Measurements from ENCODE around the gene PBLD.

PBLD gene

DNA sequence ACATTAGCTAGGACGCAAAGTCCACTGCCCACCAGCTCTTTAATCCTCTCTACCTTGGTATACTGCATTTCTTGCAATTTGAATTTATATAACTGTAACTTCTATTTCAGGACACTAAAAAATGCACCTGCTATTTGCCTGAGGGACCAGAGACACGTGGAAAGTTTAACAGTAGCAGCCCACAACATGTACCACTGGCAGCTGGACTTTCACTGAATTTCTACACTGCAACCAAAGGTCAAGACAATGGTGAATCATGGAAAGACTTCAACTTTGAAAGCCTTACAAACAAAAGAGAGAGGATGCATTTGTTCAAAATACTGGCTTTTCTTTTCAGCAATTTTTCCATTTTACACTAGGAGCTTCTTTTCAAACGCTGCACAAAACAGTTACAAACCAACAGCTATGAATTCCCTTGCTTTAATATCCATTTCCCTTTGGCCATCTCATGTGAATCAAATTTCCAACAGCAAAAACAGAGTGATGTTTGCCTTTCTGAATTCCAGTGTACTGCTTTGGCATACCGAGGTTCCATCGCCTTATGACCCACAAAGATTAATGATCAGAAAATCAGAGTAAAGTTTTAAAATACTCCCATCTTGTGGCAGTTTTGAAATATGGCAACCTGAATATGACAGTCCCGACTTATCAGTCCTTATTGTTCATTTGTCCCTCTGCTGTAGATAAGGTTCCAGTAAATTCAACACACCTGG is 30.8 kb downstream of the PBLD start:
- no peaks in the 10 kb centered on the region for H3K9me3 ChIP-seq (ENCODE audit: low read length)
- no peaks in the 10 kb centered on the region for H3K79me2 ChIP-seq (ENCODE audit: insufficient read depth, low read length)
- H4K20me1 ChIP-seq (ENCODE audit: insufficient read depth, low read length): no peaks in the 10 kb centered on the region
- H2AFZ ChIP-seq (ENCODE audit: low read length): no peak overlapping the region
- H3F3A ChIP-seq (ENCODE audit: insufficient read depth, low read length): peaks cover 9% of the 10 kb centered on the region; the same call in 1 of the 2 replicates
- H3K9ac ChIP-seq (ENCODE audit: low read length): peak overlapping the region; percentile 65
- peak overlapping the region; percentile 18 for H3K4me3 ChIP-seq (ENCODE audit: low read depth, low read length, poor library complexity, severe bottlenecking)
- H3K9me2 ChIP-seq (ENCODE audit: low read depth, low read length): no peaks in the 10 kb centered on the region
- TF ChIP-seq, protein P1, sequence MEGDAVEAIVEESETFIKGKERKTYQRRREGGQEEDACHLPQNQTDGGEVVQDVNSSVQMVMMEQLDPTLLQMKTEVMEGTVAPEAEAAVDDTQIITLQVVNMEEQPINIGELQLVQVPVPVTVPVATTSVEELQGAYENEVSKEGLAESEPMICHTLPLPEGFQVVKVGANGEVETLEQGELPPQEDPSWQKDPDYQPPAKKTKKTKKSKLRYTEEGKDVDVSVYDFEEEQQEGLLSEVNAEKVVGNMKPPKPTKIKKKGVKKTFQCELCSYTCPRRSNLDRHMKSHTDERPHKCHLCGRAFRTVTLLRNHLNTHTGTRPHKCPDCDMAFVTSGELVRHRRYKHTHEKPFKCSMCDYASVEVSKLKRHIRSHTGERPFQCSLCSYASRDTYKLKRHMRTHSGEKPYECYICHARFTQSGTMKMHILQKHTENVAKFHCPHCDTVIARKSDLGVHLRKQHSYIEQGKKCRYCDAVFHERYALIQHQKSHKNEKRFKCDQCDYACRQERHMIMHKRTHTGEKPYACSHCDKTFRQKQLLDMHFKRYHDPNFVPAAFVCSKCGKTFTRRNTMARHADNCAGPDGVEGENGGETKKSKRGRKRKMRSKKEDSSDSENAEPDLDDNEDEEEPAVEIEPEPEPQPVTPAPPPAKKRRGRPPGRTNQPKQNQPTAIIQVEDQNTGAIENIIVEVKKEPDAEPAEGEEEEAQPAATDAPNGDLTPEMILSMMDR (IDR thresholded peaks at IDR 0.05; ENCODE audit: low read length): peak; percentile 85
- TF ChIP-seq EZH2 (IDR thresholded peaks at IDR 0.05; ENCODE audit: borderline replicate concordance, low read length): no peak
- H3K36me3 ChIP-seq (ENCODE audit: insufficient read depth, low read length): no peaks in the 10 kb centered on the region
- peak overlapping the region; percentile 59 for H3K4me2 ChIP-seq (ENCODE audit: low read length)
- peaks cover 58% of the 10 kb centered on the region for H3K4me1 ChIP-seq (ENCODE audit: insufficient read depth, low read length, severe bottlenecking)
- peak overlapping the region; percentile 99 for H3K27ac ChIP-seq (ENCODE audit: low read depth, low read length, poor library complexity, severe bottlenecking)
- no peaks in the 10 kb centered on the region for H3K27me3 ChIP-seq (ENCODE audit: insufficient read depth, low read length)

DNA sequence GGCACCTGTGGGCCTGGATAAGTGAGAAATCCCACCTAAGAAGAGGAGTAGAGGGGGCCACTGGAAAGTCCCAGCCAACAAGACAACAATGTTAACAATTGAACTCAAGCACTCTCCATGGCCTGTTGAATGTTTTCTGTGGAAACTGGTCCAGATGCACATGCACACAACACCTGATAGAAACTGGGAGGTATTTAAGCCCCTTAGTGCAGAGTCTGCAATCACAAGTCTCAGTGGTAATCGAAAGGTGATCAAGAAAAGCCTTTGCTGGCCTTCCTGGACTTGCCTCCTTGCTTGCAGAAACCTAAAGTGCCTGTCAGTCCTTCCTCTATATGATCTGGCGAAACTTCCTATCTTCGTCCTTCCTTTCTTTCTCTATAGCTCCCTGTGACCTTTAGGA is 31.4 kb downstream of the PBLD start:
- TF ChIP-seq, protein P1 (IDR thresholded peaks at IDR 0.05; ENCODE audit: low read length): no peak
- no peak for TF ChIP-seq EZH2 (IDR thresholded peaks at IDR 0.05; ENCODE audit: borderline replicate concordance, low read length)
- no peaks in the 10 kb centered on the region for H4K20me1 ChIP-seq (ENCODE audit: insufficient read depth, low read length)
- H3K9me3 ChIP-seq (ENCODE audit: low read length): no peaks in the 10 kb centered on the region
- no peak overlapping the region for H2AFZ ChIP-seq (ENCODE audit: low read length)
- peaks cover 9% of the 10 kb centered on the region; the same call in 1 of the 2 replicates for H3F3A ChIP-seq (ENCODE audit: insufficient read depth, low read length)
- H3K27ac ChIP-seq (ENCODE audit: low read depth, low read length, poor library complexity, severe bottlenecking): peak overlapping the region; percentile 99
- no peaks in the 10 kb centered on the region for H3K9me2 ChIP-seq (ENCODE audit: low read depth, low read length)
- H3K4me3 ChIP-seq (ENCODE audit: low read depth, low read length, poor library complexity, severe bottlenecking): peak overlapping the region; percentile 13
- H3K9ac ChIP-seq (ENCODE audit: low read length): peak overlapping the region; percentile 65
- H3K36me3 ChIP-seq (ENCODE audit: insufficient read depth, low read length): no peaks in the 10 kb centered on the region
- peaks cover 59% of the 10 kb centered on the region for H3K4me1 ChIP-seq (ENCODE audit: insufficient read depth, low read length, severe bottlenecking)
- no peaks in the 10 kb centered on the region for H3K79me2 ChIP-seq (ENCODE audit: insufficient read depth, low read length)
- H3K27me3 ChIP-seq (ENCODE audit: insufficient read depth, low read length): no peaks in the 10 kb centered on the region
- H3K4me2 ChIP-seq (ENCODE audit: low read length): peak overlapping the region; percentile 59

DNA sequence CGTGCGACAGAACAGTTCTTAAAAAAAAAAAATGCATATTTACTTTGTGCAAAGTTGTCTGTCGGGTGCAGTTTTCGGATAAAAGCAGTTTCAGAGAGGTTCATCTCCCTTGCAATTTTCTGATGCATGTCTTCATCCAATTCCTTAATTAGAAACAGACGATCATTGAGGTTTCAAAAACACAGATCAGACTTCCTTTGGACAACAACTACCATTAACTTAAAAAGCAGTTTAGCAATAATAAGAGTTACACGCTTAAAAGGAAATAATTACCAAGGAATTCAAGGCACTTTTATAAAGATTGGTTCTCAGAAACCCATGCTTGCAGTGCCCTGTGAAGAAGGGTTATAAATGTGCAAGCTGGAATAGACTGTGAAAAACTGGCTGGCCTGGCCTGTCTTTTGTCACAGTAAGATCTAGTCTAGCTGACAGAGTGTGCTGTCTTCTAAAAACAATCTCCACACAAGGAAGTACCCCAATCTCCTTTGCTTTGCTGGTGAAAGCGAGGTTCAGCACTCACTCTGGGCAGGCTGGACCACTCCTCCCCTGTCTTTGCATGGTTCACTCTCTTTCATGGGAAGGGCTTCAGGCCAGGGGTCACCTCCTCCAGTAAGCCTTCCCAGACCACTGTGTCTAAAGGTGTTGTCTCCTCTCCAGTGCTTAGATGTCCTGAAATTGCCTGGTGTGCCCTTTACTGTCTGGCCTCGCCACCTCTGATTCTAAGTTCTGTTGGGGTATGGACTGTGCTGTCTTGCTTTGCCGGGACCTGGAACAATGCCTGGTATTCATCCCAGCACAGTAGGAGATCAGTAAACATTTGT is 35.7 kb downstream of the PBLD start:
- Histone ChIP-seq H2AFZ (ENCODE audit: low read length) (peak overlapping the region; percentile 82), H4K20me1 (ENCODE audit: insufficient read depth, low read length) (no peaks in the 10 kb centered on the region)
- TF ChIP-seq, protein P1 (IDR thresholded peaks at IDR 0.05; ENCODE audit: low read length): no peak
- no peak for TF ChIP-seq EZH2 (IDR thresholded peaks at IDR 0.05; ENCODE audit: borderline replicate concordance, low read length)

More for the DNA sequence above, 35.7 kb downstream of the PBLD start:
- Histone ChIP-seq H3K4me1 (ENCODE audit: insufficient read depth, low read length, severe bottlenecking) (peaks cover 53% of the 10 kb centered on the region), H3K4me3 (ENCODE audit: low read depth, low read length, poor library complexity, severe bottlenecking) (peak overlapping the region; percentile 50), H3K27me3 (ENCODE audit: insufficient read depth, low read length) (no peaks in the 10 kb centered on the region), H3K4me2 (ENCODE audit: low read length) (peak overlapping the region; percentile 65), H3K36me3 (ENCODE audit: insufficient read depth, low read length) (no peaks in the 10 kb centered on the region), H3K9me2 (ENCODE audit: low read depth, low read length) (no peaks in the 10 kb centered on the region), H3K79me2 (ENCODE audit: insufficient read depth, low read length) (no peaks in the 10 kb centered on the region), H3F3A (ENCODE audit: insufficient read depth, low read length) (peaks cover 8% of the 10 kb centered on the region; the same call in 1 of the 2 replicates), H3K9ac (ENCODE audit: low read length) (peak overlapping the region; percentile 57), H3K27ac (ENCODE audit: low read depth, low read length, poor library complexity, severe bottlenecking) (peak overlapping the region; percentile 99), H3K9me3 (ENCODE audit: low read length) (no peaks in the 10 kb centered on the region)
